ENCODE data around the gene MAP2K3.

DNA sequence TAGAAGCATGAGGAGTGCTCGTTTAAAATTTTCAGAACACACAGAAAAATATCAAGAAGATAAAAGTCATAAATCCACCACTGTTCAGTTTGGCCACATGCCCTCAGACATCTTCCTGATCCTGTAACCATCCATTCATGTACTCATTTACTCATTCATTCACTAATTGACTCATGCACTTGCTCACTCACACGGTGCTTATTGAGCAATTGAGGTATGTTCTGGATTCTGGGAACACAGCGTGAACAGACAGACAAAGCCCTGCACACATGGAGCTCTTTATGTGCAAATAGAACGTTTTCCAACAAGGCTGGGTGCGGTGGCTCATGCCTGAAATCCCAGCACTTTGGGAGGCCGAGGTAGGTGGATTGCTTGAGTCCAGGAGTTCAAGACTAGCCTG is 21.1 kb upstream of the MAP2K3 start:
- TF ChIP-seq ZFP3 (CRISPR knock-in tag; IDR thresholded peaks at IDR 0.05) (no peak), CSRNP3 (CRISPR knock-in tag; IDR thresholded peaks at IDR 0.05) (no peak), ZNF70 (CRISPR knock-in tag; IDR thresholded peaks at IDR 0.05) (no peak), ARNTL (CRISPR knock-in tag; IDR thresholded peaks at IDR 0.05; ENCODE audit: borderline replicate concordance, low read depth) (no peak)
- TF ChIP-seq, protein P1, sequence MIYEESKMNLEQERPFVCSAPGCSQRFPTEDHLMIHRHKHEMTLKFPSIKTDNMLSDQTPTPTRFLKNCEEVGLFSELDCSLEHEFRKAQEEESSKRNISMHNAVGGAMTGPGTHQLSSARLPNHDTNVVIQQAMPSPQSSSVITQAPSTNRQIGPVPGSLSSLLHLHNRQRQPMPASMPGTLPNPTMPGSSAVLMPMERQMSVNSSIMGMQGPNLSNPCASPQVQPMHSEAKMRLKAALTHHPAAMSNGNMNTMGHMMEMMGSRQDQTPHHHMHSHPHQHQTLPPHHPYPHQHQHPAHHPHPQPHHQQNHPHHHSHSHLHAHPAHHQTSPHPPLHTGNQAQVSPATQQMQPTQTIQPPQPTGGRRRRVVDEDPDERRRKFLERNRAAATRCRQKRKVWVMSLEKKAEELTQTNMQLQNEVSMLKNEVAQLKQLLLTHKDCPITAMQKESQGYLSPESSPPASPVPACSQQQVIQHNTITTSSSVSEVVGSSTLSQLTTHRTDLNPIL (CRISPR knock-in tag; IDR thresholded peaks at IDR 0.05; ENCODE audit: low read depth): no peak
